HG03521 (cell line): ENCODE measurements around the gene ADPRS.

Source experiments
- ATAC-seq: cut with Tn5 transposase; IDR thresholded peaks from one replicate; pipeline ENCODE4 v1.9.1; 2021; ENCODE audit warnings: mild to moderate bottlenecking, moderate library complexity; ENCODE audit not compliant: unreplicated experiment

ADPRS gene

GRCh38 chr1:36106269-36106668, 17.6 kb downstream of the ADPRS start:
- no peak for ATAC-seq

- ATAC-seq: no peak
These were observed 18.7 kb downstream of the ADPRS start for GRCh38 chr1:36107394-36107793.

GRCh38 chr1:36108314-36108713, 19.6 kb downstream of the ADPRS start:
- ATAC-seq: no peak

- ATAC-seq: no peak
These were observed 20.5 kb downstream of the ADPRS start for GRCh38 chr1:36109041-36109679.

- ATAC-seq: no peak
These were observed 22.5 kb downstream of the ADPRS start for GRCh38 chr1:36111151-36111550.

GRCh38 chr1:36112823-36113222, 24.1 kb downstream of the ADPRS start:
- ATAC-seq: no peak

- ATAC-seq: no peak
These were observed 25.7 kb downstream of the ADPRS start for GRCh38 chr1:36114371-36114770.

- ATAC-seq: no peak
These were observed 26.5 kb downstream of the ADPRS start for GRCh38 chr1:36115200-36115669.

- ATAC-seq: no peak
These were observed 27.2 kb downstream of the ADPRS start for GRCh38 chr1:36115931-36116330.

- no peak for ATAC-seq
These were observed 28.2 kb downstream of the ADPRS start for GRCh38 chr1:36116901-36117300.

- no peak for ATAC-seq
These were observed 29.9 kb downstream of the ADPRS start for GRCh38 chr1:36118447-36119204.

GRCh38 chr1:36119456-36119855, 30.8 kb downstream of the ADPRS start:
- no peak for ATAC-seq

- no peak for ATAC-seq
These were observed 33.7 kb downstream of the ADPRS start for GRCh38 chr1:36122062-36123030.

GRCh38 chr1:36123356-36123755, 34.7 kb downstream of the ADPRS start:
- ATAC-seq: no peak

GRCh38 chr1:36124404-36125128, 35.9 kb downstream of the ADPRS start:
- no peak for ATAC-seq

- no peak for ATAC-seq
These were observed 36.7 kb downstream of the ADPRS start, which contains the start of gene COL8A2 for GRCh38 chr1:36125129-36125991. TSS of gene COL8A2 (minus strand) at chr1:36125222. CDS start at chr1:36100242, 24,980 bp downstream.

GRCh38 chr1:36126005-36126716, 37.5 kb downstream of the ADPRS start:
- ATAC-seq: no peak

GRCh38 chr1:36126797-36127500, 38.3 kb downstream of the ADPRS start:
- ATAC-seq: no peak
